A673 (cell line): ENCODE data around the gene SPOCD1. TPM values are rescaled to one million over a fixed set of nuclear protein-coding genes. Genes with fewer than 3 reads are reported as not detected.

ENCODE experiments used
- BruUV-seq: library from RNA; stranded (reverse); fragments of 400-500 nt; replicated peaks from 2 replicates; lab custom pipeline; 2021; lab: Mats Ljungman, UMichigan
- CTCF ChIA-PET: fragments of 300-600 bp; sonication (Branson Sonifier 250); formaldehyde crosslinking; loops from one replicate; lab custom pipeline; 2022; ENCODE audit warnings: antibody characterized with exemption; lab: Charles Lee
- POLR2A ChIA-PET: fragments of 300-600 bp; sonication (Branson Sonifier 250); formaldehyde crosslinking; loops from one replicate; lab custom pipeline; 2022; ENCODE audit warnings: antibody characterized with exemption; ENCODE audit not compliant: low non-redundant PET; lab: Charles Lee
- DNase-seq: peaks from one replicate; pipeline ENCODE4 v3.0.0-alpha.2; 2015; ENCODE audit warnings: low spot score
- H3K27ac ChIP-seq: fragments of 200-600 bp; sonication (generic); 2 replicates; pipeline ENCODE4 v1.5.1; 2016; ENCODE audit warnings: mixed run types, low read depth, mild to moderate bottlenecking, mixed read lengths, antibody characterized with exemption, low read length; ENCODE audit not compliant: poor library complexity, severe bottlenecking
- H3K27me3 ChIP-seq: fragments of 200-600 bp; sonication (generic); replicated peaks from 2 replicates; pipeline ENCODE4 v1.6.1; 2017; ENCODE audit warnings: mixed run types, low read depth, mild to moderate bottlenecking, mixed read lengths, antibody characterized with exemption, low read length; ENCODE audit not compliant: insufficient read depth, poor library complexity
- H3K36me3 ChIP-seq: fragments of 200-600 bp; sonication (generic); 2 replicates; pipeline ENCODE4 v1.6.1; 2016; ENCODE audit warnings: mixed run types, mild to moderate bottlenecking, mixed read lengths, antibody characterized with exemption, low read length; ENCODE audit not compliant: insufficient read depth, poor library complexity, severe bottlenecking
- H3K4me1 ChIP-seq: fragments of 200-600 bp; sonication (generic); 2 replicates; pipeline ENCODE4 v1.6.1; 2017; ENCODE audit warnings: mixed run types, mild to moderate bottlenecking, mixed read lengths, antibody characterized with exemption, low read length; ENCODE audit not compliant: insufficient read depth, poor library complexity, severe bottlenecking
- H3K4me3 ChIP-seq: fragments of 200-600 bp; sonication (generic); 2 replicates; pipeline ENCODE4 v1.5.1; 2016; ENCODE audit warnings: low read depth, mixed run types, mild to moderate bottlenecking, mixed read lengths, low read length; ENCODE audit not compliant: poor library complexity, severe bottlenecking
- H3K9me3 ChIP-seq: fragments of 200-600 bp; sonication (generic); 2 replicates; pipeline ENCODE4 v1.6.1; 2016; ENCODE audit warnings: mixed run types, low read depth, mild to moderate bottlenecking, mixed read lengths, antibody characterized with exemption, low read length; ENCODE audit not compliant: poor library complexity, severe bottlenecking
- CTCF ChIP-seq: fragments of 300-800, 200-600 bp; sonication (generic); conservative IDR thresholded peaks from 2 replicates; pipeline ENCODE4 v1.5.1; 2017; ENCODE audit warnings: low read depth, mild to moderate bottlenecking, antibody characterized with exemption, low read length, moderate library complexity, mixed read lengths
- EZH2 ChIP-seq: fragments of 200-600 bp; sonication (generic); IDR thresholded peaks from 2 replicates; pipeline ENCODE4 v1.6.1; 2017; ENCODE audit warnings: borderline replicate concordance, low read depth, mild to moderate bottlenecking, mixed read lengths, antibody characterized with exemption, low read length; ENCODE audit not compliant: poor library complexity, severe bottlenecking
- intact Hi-C: fragments of 100-400 bp; cut with micrococcal nuclease; formaldehyde crosslinking; loops from one replicate; pipeline ENCODE4 v1.10.0; 2022; ENCODE audit not compliant: unreplicated experiment
- total RNA-seq: library from RNA; stranded (reverse); gene quantifications from 2 replicates; pipeline ENCODE4 v1.2.3, GENCODE V29; 2021

The SPOCD1 gene
- total RNA-seq, 1 experiment from 2014 or later = 0.58 TPM

DNA sequence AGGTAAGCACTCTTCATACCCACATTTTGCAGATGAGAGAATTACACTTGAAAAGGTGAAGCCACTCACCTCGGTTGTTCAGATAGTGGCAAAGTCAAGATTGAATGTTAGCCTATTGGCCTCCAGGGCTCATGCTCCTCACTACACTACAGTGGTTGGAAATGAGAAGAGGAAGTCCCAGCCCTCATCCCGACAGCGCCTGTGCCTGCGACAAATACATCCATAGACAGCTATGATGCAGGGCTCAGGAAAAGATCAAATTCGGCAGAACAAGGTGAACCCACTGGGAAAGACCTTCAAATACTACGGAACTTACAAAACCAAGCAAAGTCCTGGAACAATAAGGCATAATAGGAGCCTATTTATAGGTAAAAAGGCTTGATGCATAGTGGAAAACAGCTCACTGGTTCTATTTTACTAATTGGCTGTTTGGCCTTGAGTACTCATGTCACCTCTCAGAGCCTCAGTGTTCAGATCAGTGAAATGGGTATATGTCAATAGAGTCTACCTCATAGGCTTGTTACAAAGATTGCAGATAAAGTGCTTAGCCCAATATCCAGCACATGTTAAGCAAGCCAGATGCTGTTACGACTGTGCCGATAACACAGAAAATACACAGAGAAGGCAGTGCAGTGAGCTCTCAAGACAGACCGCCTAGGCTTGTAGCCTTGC, 3.5 kb downstream of the SPOCD1 start:
- no peaks in the 10 kb centered on the region for H3K9me3 ChIP-seq
- POLR2A ChIA-PET = no interaction called here
- H3K36me3 ChIP-seq = no peaks in the 10 kb centered on the region
- H3K27me3 ChIP-seq = no peaks in the 10 kb centered on the region
- H3K27ac ChIP-seq = no peak overlapping the region
- DNase-seq = no peak
- intact Hi-C loops = no loop called here
- TF ChIP-seq CTCF (no peak), EZH2 (no peak)
- BruUV-seq = no TSS peak
- H3K4me3 ChIP-seq = no peak overlapping the region
- H3K4me1 ChIP-seq = no peaks in the 10 kb centered on the region
- CTCF ChIA-PET = interaction anchor here (0.5 kb wide), 1 partner anchor 23 kb away, joined by 4 read pairs; no protein-coding TSS in a partner anchor

GRCh38 chr1:31811605-31812004, 4.2 kb downstream of the SPOCD1 start:
- CTCF ChIA-PET = interaction anchor here (0.5 to 1.0 kb wide), 2 partner anchors 22 to 153 kb away, joined by 4 to 7 read pairs; no protein-coding TSS in a partner anchor

DNA sequence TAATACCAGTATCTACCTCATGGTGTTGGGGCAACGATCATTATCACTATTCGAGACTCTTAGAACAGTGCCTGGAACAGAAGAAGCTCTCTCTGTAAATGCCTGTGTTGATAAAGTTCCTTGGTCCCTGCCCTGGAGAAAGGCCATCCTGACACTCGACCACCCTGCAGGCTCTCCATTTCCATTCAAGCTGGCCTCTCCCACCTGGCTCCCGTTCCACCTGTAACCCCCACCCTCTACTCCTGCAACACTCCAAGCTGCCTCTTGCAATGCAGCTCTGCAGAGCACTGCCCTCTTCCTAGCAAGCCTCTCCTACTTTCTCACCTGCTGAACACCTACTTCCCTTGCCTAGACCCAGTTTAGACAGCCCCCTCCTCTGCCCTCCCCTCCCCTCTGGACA, 6.1 kb downstream of the SPOCD1 start:
- H3K4me3 ChIP-seq = no peak overlapping the region
- TF ChIP-seq CTCF (no peak), EZH2 (no peak)
- no peak for DNase-seq
- no peak overlapping the region for H3K27ac ChIP-seq
- BruUV-seq = no TSS peak
- intact Hi-C loops = no loop called here
- no peaks in the 10 kb centered on the region for H3K9me3 ChIP-seq
- H3K36me3 ChIP-seq = no peaks in the 10 kb centered on the region
- POLR2A ChIA-PET = no interaction called here
- H3K4me1 ChIP-seq = no peaks in the 10 kb centered on the region
- CTCF ChIA-PET = interaction anchor here (0.7 kb wide), 1 partner anchor 34 kb away, joined by 3 read pairs; no protein-coding TSS in a partner anchor
- no peaks in the 10 kb centered on the region for H3K27me3 ChIP-seq

More at GRCh38 chr1:31811605-31812004, 4.2 kb downstream of the SPOCD1 start:
- TF ChIP-seq EZH2 = no peak
- no peak for TF ChIP-seq CTCF
- DNase-seq = peak; percentile 60
- Histone ChIP-seq H3K9me3 (no peaks in the 10 kb centered on the region), H3K27me3 (no peaks in the 10 kb centered on the region), H3K4me3 (no peak overlapping the region), H3K36me3 (no peaks in the 10 kb centered on the region), H3K27ac (no peak overlapping the region), H3K4me1 (no peaks in the 10 kb centered on the region)
- intact Hi-C loops = no loop called here
- BruUV-seq = no TSS peak
- POLR2A ChIA-PET = no interaction called here
